GM21447 (cell line): ENCODE results near the gene MACROD2.
A peak's percentile ranks its signal among the peaks of the same experiment; 100 is the strongest.

Experiments
- ATAC-seq: cut with Tn5 transposase; IDR thresholded peaks from one replicate; pipeline ENCODE4 v1.9.1; 2021; ENCODE audit not compliant: unreplicated experiment

MACROD2 gene

GRCh38 chr20:15224199-15224598 lies 1228.9 kb downstream of the MACROD2 start:
- no peak for ATAC-seq

GRCh38 chr20:15227102-15227501 lies 1231.8 kb downstream of the MACROD2 start:
- ATAC-seq, result no peak

DNA sequence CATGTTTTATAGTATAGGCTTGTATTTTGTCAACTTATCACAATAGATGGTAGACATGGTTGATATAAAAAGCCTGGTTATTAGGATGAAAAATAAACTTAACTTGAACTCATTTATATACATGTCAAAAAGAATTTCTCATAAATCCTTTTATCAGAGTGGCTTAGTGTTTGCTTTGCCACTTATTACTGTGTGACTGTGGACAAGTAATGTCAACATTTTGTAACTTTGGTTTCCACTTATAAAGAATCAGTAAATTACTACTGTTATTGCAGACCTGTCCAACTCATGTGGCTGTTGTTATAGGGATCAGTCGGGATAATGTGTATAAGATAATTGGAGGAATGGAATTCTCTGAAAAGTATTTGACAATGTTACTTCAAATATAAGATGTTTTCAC lies 1236.9 kb downstream of the MACROD2 start:
- no peak for ATAC-seq

GRCh38 chr20:15235471-15236198 lies 1240.3 kb downstream of the MACROD2 start:
- peak; percentile 56 for ATAC-seq

DNA sequence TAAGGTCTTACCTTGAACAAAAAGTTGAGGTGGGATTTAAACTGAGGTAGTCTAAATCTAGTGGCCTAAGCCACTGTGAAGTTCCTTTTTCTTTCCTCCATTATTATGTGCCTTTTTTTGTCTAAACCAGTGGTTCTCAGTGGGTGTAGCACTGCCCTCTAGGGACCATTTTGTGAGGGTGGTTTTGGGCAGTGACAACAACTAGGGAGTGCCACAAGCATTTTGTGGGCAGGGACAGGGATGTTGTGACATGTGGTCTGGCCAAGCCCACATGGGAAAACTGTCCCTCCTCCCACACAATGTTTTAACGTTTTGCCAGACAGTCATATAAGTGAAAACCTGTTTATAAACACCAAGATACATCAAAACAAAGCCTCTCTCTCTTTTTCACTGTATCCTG lies 1241.5 kb downstream of the MACROD2 start:
- ATAC-seq, result peak; percentile 78

- ATAC-seq, result no peak
Observed at GRCh38 chr20:15239542-15240206, 1244.4 kb downstream of the MACROD2 start.

DNA sequence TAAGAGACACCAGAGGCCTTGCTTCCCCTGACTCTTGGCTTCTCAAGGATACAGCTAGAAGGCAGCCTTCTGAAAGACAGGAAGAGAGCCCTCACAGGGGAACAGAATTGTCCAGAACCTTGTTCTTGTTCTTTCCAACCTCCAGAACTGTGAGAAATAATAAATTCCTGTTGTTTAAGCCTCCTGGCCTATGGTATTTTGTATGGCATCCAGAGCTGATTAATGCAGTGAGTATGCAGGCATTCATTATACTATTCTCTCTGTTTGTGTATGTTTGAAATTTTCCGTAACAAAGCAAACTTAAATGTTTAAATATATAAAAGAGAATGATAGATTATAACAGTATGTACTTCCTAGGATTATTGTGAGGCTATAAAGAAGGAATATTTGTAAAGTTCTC lies 1245.5 kb downstream of the MACROD2 start:
- no peak for ATAC-seq

- no peak for ATAC-seq
Observed at GRCh38 chr20:15241681-15242080, 1246.4 kb downstream of the MACROD2 start.

GRCh38 chr20:15242773-15243172 lies 1247.5 kb downstream of the MACROD2 start:
- ATAC-seq, result no peak

DNA sequence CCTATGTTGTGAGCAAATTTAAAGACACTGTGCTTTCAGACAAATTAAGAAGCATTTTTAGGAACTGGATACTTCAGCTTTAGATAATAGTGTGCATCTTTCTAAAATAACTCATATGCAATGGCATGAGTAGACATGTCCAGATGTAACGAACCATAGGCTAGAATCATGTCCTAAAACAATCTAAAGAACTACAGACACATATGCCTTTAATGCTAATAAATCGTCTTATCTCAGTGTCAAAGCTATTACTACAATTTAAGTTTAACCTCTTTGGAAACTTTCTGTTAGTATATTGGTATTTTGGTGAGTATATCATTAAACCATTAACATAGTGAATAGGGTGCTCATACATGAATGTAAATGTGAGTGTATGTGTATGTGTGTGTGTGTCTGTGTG lies 1250.6 kb downstream of the MACROD2 start:
- ATAC-seq, result no peak

DNA sequence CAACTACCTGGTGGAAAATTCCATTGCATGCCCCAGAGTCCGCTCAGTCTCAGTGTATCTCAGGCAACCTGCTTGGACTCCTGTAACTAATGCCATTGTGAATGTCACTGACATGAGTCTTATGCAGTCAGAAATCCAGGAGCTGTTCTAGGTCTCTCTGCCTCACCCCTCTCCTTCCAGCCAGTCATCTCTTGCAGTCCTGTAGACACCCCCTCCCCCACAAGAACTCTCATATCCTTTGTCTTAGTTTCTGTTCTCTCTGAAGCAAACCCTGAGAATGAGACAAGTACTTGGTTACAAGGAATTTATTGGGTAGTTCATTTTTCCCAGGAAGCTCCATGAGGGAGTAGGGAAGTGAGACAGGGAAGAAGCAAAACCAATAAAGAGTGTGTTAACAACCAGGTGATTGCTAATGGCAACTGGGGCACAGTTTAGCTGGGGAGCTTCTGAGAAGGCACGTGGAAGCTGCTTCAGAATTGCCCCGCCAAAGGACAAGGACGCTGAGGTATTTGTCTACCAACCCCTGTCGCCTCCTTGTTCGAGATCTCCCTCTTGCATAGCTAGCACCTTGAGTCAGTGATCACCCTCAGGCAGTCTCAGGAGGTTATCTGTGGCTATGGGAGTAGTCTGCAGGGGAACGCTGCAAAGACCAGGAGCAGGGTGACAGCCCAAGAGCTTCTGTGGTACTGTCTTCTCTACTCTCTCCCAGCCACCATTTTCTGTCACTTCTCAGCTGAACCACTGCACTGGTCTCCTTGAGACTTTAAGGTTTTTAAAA lies 1253.5 kb downstream of the MACROD2 start:
- ATAC-seq, result peak; percentile 87

- ATAC-seq, result no peak
Observed at GRCh38 chr20:15251171-15251570, 1255.9 kb downstream of the MACROD2 start.

- no peak for ATAC-seq
Observed at GRCh38 chr20:15252304-15252703, 1257.0 kb downstream of the MACROD2 start.

DNA sequence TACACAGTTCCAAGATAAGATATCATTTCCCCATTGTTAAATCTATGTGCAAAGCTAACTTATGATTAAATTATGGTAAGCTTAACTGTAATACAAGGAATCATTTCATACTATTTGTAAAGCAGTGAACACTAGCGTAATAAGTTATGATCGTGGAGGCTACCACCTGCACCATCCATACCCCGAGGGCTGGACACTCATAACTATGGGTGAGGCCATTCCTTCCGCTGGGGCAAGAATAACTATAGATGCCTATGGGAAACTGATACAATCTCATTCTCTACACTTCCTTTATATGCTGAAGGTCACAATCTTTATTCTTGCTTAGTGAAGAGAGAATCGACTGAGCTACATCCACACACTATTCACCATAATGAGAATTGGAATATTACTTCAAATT lies 1258.1 kb downstream of the MACROD2 start:
- ATAC-seq, result no peak

DNA sequence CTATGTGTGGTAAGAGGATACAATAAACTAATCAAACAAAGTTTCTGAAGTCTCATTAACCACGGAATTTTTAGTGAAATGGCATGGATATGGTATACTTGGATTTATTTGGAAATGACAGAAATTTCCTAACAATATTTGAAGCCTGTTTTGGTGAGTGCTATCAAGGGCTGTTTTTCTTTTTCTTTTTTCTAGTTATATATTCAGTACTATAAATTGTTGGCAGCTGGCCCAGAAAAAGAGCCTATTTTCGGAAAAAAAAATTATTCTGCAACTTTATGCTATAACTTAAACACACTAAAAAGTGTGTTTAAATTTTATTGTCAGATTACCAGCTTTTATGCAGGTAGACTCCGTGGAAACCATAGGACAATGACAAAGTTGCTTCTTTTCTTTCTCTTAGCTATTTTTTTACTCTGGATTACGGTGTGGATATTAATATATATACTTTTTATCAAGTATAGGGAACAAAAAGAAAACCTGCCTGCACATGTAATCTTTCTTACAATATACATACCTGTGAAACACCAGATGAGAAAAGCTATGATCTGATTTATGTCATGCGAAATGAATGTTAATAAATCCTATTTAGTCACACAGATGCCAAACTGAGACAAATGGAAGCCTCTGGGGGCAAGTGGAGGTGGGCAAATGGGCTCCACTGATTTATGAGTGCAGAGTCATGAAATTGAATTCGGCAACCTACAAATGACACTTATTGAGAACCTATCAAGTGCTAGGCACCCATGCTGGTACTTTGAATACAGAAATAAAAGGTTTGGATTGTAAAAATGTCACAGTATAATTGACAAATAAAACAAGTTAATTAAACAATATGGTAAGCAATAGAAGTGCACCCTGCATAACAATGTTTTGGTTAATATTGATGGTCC lies 1261.6 kb downstream of the MACROD2 start:
- ATAC-seq, result no peak

- ATAC-seq, result no peak
Observed at GRCh38 chr20:15257569-15257870, 1262.2 kb downstream of the MACROD2 start.

DNA sequence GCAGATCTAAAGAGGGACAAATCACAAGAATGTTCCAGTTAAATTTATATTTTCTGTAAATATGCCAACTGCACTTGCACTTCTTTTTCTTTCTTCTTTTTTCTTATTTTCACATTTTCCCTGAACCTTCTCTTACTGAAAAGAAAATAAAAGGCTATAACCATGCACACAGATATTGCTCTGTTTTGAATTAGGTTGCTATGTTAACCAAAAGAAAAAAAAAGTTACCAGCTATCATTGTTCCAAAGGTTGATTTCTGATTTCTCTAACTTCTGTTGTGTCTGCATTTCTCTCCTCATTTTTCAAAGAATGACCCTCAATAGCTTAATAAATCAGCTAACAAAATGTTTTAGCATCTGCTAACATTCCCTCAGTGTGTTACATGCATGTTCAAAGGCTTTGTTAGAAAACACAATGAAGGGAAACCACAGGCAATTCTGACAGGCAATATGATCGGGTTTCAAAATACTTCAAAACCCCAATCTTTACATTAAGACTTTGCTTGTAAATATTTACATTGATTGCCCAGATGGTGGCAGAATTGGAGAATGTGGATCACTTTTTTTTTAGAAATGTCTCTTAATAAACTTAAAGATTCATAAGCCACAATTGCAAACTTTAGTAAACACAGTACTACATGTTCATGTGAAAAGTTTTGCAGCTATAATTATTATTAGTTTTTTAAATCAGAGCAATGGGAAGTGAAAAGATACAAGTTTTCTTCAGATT lies 1270.4 kb downstream of the MACROD2 start:
- ATAC-seq, result no peak

DNA sequence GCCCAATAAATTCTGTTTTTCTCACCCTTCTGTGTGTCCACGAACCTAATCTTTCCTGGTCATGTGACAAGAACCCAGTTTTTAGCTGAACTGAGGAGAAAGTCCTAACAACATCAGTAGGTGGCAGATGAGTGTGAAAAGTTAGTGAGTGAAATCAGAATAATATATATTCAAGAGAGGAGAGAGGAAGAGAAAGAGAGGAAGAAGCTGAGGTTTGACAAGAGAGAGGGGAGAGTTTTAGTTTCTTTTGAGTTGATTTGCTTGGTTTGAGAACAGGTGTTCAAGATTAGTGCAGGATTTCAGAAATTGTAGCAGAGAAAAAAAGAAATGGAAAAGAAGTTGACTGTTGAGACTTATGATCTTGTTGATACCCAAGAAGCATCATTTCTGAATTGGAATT lies 1272.6 kb downstream of the MACROD2 start:
- ATAC-seq, result no peak

DNA sequence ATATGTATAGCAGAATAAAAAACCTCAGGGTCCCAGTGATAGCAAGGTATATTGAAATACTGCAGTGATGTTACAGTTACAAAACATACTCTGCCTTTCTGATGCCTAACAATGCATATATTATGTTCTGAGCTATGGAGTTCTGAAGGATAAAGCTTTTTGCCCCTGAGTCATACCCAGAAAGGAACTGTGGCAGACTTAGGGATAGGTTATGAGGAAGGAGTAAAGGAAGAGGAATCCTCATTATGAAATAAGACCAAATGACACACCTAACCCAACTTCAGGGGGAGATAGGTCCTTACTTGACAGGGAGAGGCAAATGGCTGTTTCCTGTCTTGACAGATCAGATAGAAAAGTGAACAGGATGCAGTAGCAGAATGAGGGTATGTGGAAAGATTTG lies 1282.7 kb downstream of the MACROD2 start:
- ATAC-seq, result no peak

- no peak for ATAC-seq
Observed at GRCh38 chr20:15287329-15287728, 1292.0 kb downstream of the MACROD2 start.
